GM23338 (cell line): ENCODE measurements around the gene MYO1A. TPM values are rescaled to one million over a fixed set of nuclear protein-coding genes. Genes with fewer than 3 reads are reported as not detected.

Experiments used
- ATAC-seq: fragments of 200-7000 bp; cut with Tn5 transposase; 3 replicates; pipeline ENCODE4 v1.9.1; 2020
- DNase-seq: peaks from one replicate; pipeline ENCODE4 v3.0.0-alpha.2; 2015; ENCODE audit warnings: low spot score
- H2AFZ ChIP-seq: fragments of 200-600 bp; sonication (generic); 2 replicates; pipeline ENCODE4 v1.8.0; 2016; ENCODE audit warnings: antibody characterized with exemption, mild to moderate bottlenecking, moderate library complexity
- H3F3A ChIP-seq: fragments of 200-600 bp; sonication (generic); replicated peaks from 2 replicates; pipeline ENCODE4 v1.8.0; 2017; ENCODE audit warnings: antibody characterized with exemption, mixed run types, low read depth
- H3K27ac ChIP-seq: fragments of 200-600 bp; sonication (generic); 2 replicates; pipeline ENCODE4 v1.6.1; 2016; ENCODE audit warnings: low read depth
- H3K27me3 ChIP-seq: fragments of 200-600 bp; sonication (generic); 2 replicates; pipeline ENCODE4 v1.8.0; 2016; ENCODE audit warnings: mild to moderate bottlenecking, mixed run types, moderate library complexity; ENCODE audit not compliant: insufficient read depth
- H3K36me3 ChIP-seq: fragments of 200-600 bp; sonication (generic); 2 replicates; pipeline ENCODE4 v1.8.0; 2016; ENCODE audit warnings: mild to moderate bottlenecking; ENCODE audit not compliant: insufficient read depth
- H3K4me1 ChIP-seq: fragments of 200-600 bp; sonication (generic); 2 replicates; pipeline ENCODE4 v1.8.0; 2016; ENCODE audit warnings: mild to moderate bottlenecking, moderate library complexity; ENCODE audit not compliant: insufficient read depth
- H3K4me2 ChIP-seq: fragments of 200-600 bp; sonication (generic); 2 replicates; pipeline ENCODE4 v1.7.1; 2017; ENCODE audit warnings: mixed run types
- H3K4me3 ChIP-seq: fragments of 200-600 bp; sonication (generic); 2 replicates; pipeline ENCODE4 v1.6.1; 2016; ENCODE audit warnings: mixed run types
- H3K79me2 ChIP-seq: fragments of 200-600 bp; sonication (generic); replicated peaks from 2 replicates; pipeline ENCODE4 v1.8.0; 2017; ENCODE audit warnings: mild to moderate bottlenecking; ENCODE audit not compliant: insufficient read depth
- H3K9me2 ChIP-seq: fragments of 200-600 bp; sonication (generic); 2 replicates; pipeline ENCODE4 v1.8.0; 2017; ENCODE audit not compliant: insufficient read depth
- H4K20me1 ChIP-seq: fragments of 200-600 bp; sonication (generic); replicated peaks from 2 replicates; pipeline ENCODE4 v1.8.0; 2017; ENCODE audit warnings: mild to moderate bottlenecking; ENCODE audit not compliant: insufficient read depth
- H3K27ac Mint-ChIP-seq: 2 replicates; pipeline ENCODE4 v1.8.0; 2020; ENCODE audit warnings: inconsistent platforms, mild to moderate bottlenecking, moderate library complexity, mixed read lengths
- H3K27me3 Mint-ChIP-seq: 3 replicates; pipeline ENCODE4 v1.8.0; 2022; ENCODE audit warnings: low read depth, mild to moderate bottlenecking, moderate library complexity, mixed read lengths, inconsistent platforms; ENCODE audit not compliant: insufficient read depth, poor library complexity
- H3K36me3 Mint-ChIP-seq: 3 replicates; pipeline ENCODE4 v1.8.0; 2021; ENCODE audit warnings: low read depth, mild to moderate bottlenecking, inconsistent platforms, moderate library complexity, mixed read lengths
- H3K4me1 Mint-ChIP-seq: 3 replicates; pipeline ENCODE4 v1.8.0; 2020; ENCODE audit warnings: mild to moderate bottlenecking, inconsistent platforms, mixed read lengths
- H3K4me3 Mint-ChIP-seq: 3 replicates; pipeline ENCODE4 v1.8.0; 2021; ENCODE audit warnings: moderate library complexity, mild to moderate bottlenecking, inconsistent platforms, mixed read lengths
- H3K9me3 Mint-ChIP-seq: 3 replicates; pipeline ENCODE4 v1.8.0; 2020; ENCODE audit warnings: moderate library complexity, mild to moderate bottlenecking, inconsistent platforms, mixed read lengths
- CREB1 ChIP-seq: fragments of 250-450 bp; sonication (Bioruptor Pico); IDR thresholded peaks from 2 replicates; pipeline ENCODE4 v1.5.0; 2020; ENCODE audit warnings: low read depth, mild to moderate bottlenecking, moderate library complexity
- CTCF ChIP-seq, 2 experiments: fragments of 200-600 bp in 1 of 2; sonication (generic) in 1 of 2; conservative IDR thresholded peaks; 2 replicates each; pipeline versions ENCODE4 v1.5.1 to v1.6.1; 2016 to 2017; ENCODE audit warnings: antibody characterized with exemption in 2 of 2, low read depth in 2 of 2, mild to moderate bottlenecking in 2 of 2, moderate library complexity in 1 of 2
- ETS1 ChIP-seq: IDR thresholded peaks from 2 replicates; pipeline ENCODE4 v1.6.1; 2016; ENCODE audit warnings: antibody characterized with exemption
- EZH2 ChIP-seq: fragments of 200-600 bp; sonication (generic); IDR thresholded peaks from one replicate; pipeline ENCODE4 v1.8.0; 2017; ENCODE audit warnings: antibody characterized with exemption, mild to moderate bottlenecking, low read depth; ENCODE audit not compliant: unreplicated experiment
- EZH2phosphoT487 ChIP-seq: fragments of 200-600 bp; sonication (generic); IDR thresholded peaks from one replicate; pipeline ENCODE4 v1.8.1; 2018; ENCODE audit warnings: antibody characterized with exemption; ENCODE audit not compliant: unreplicated experiment
- JUNB ChIP-seq: IDR thresholded peaks from one replicate; pipeline ENCODE4 v1.6.1; 2016; ENCODE audit warnings: antibody characterized with exemption; ENCODE audit not compliant: unreplicated experiment
- NANOG ChIP-seq: IDR thresholded peaks from 2 replicates; pipeline ENCODE4 v1.6.1; 2016; ENCODE audit warnings: antibody characterized with exemption, borderline replicate concordance
- POLR2AphosphoS5 ChIP-seq: IDR thresholded peaks from 2 replicates; pipeline ENCODE4 v1.6.1; 2016; ENCODE audit warnings: antibody characterized with exemption, low read depth
- REST ChIP-seq: IDR thresholded peaks from one replicate; pipeline ENCODE4 v1.6.1; 2018; ENCODE audit warnings: antibody characterized with exemption; ENCODE audit not compliant: unreplicated experiment
- STAT1 ChIP-seq: IDR thresholded peaks from one replicate; pipeline ENCODE4 v1.6.1; 2016; ENCODE audit warnings: antibody characterized with exemption; ENCODE audit not compliant: unreplicated experiment
- ZNF114 ChIP-seq: fragments of 250-450 bp; sonication (Bioruptor Pico); IDR thresholded peaks from 2 replicates; pipeline ENCODE4 v1.5.0; 2020; ENCODE audit warnings: mild to moderate bottlenecking, moderate library complexity
- ZNF331 ChIP-seq: fragments of 250-450 bp; sonication (Bioruptor Pico); IDR thresholded peaks from 2 replicates; pipeline ENCODE4 v1.5.0; 2020; ENCODE audit warnings: low read depth, mild to moderate bottlenecking, moderate library complexity
- ZNF462 ChIP-seq: fragments of 250-450 bp; sonication (Bioruptor Pico); IDR thresholded peaks from 2 replicates; pipeline ENCODE4 v1.5.0; 2020; ENCODE audit warnings: mild to moderate bottlenecking, moderate library complexity
- polyA plus RNA-seq: library from polyadenylated mRNA; unstranded; fragments of >200 nt; fragmentation: Nextera tagmentation; extraction: Ambion mirVana; gene quantifications from 2 replicates; pipeline ENCODE4 v1.2.1, GENCODE V29; 2016
- total RNA-seq: library from RNA; depleted of rRNA; stranded (reverse); fragments of >200 nt; shearing (Covaris generic); gene quantifications from 2 replicates; pipeline ENCODE4 v1.2.3, GENCODE V29; 2014

Gene MYO1A
- total and polyA plus RNA-seq, 2 experiments from 2014 or later, result not detected

- H3K27ac Mint-ChIP-seq, result no peak overlapping the region
- H4K20me1 ChIP-seq, result no peaks in the 10 kb centered on the region
- no peak overlapping the region for H3K4me2 ChIP-seq
- TF ChIP-seq NANOG, result no peak
- TF ChIP-seq STAT1, result no peak
- no peak for TF ChIP-seq ZNF331 (CRISPR knock-in tag)
- TF ChIP-seq ETS1, result no peak
- TF ChIP-seq POLR2AphosphoS5, result no peak
- no peak for TF ChIP-seq CREB1
- TF ChIP-seq ZNF114 (CRISPR knock-in tag), result no peak
- no peak for TF ChIP-seq ZNF462 (CRISPR knock-in tag)
- TF ChIP-seq REST, result no peak
- no peak for TF ChIP-seq EZH2
- no peak for TF ChIP-seq CTCF (conservative IDR thresholded peaks at IDR 0.05; ENCODE audit: low read depth in 2 of 2)
- TF ChIP-seq EZH2phosphoT487, result no peak
- no peak for TF ChIP-seq JUNB
- H3K36me3 Mint-ChIP-seq, result no peaks in the 10 kb centered on the region
- H3K27ac ChIP-seq, result no peak overlapping the region
- H3K9me3 Mint-ChIP-seq, result no peaks in the 10 kb centered on the region
- H3K4me1 Mint-ChIP-seq, result peaks cover 1% of the 10 kb centered on the region; the same call in 2 of the 3 replicates
- H3K36me3 ChIP-seq, result no peaks in the 10 kb centered on the region
- H3K4me3 ChIP-seq, result no peak overlapping the region
- no peaks in the 10 kb centered on the region for H3F3A ChIP-seq
- H3K9me2 ChIP-seq, result peaks cover 6% of the 10 kb centered on the region; the same call in 1 of the 2 replicates
- H3K27me3 Mint-ChIP-seq, result peaks cover 5% of the 10 kb centered on the region
- H3K79me2 ChIP-seq, result no peaks in the 10 kb centered on the region
- H3K4me1 ChIP-seq, result no peaks in the 10 kb centered on the region
- H2AFZ ChIP-seq, result no peak overlapping the region
- no peaks in the 10 kb centered on the region for H3K27me3 ChIP-seq
- H3K4me3 Mint-ChIP-seq, result no peak overlapping the region
- DNase-seq, result no peak
- ATAC-seq, result no peak
Observed at GRCh38 chr12:57042695-57043094, 7.2 kb downstream of the MYO1A start.
